ENCODE measurements around the gene SGSH.

- TF ChIP-seq CTCF (tag by site-specific recombination; IDR thresholded peaks at IDR 0.05) (no peak), ZFP3 (tag by site-specific recombination; IDR thresholded peaks at IDR 0.05; ENCODE audit: low read depth) (no peak), ZNF677 (tag by site-specific recombination; IDR thresholded peaks at IDR 0.05) (no peak), ZNF521 (tag by site-specific recombination; IDR thresholded peaks at IDR 0.05) (no peak), ZSCAN23 (tag by site-specific recombination; IDR thresholded peaks at IDR 0.05) (no peak)
These were observed 51.8 kb downstream of the SGSH start for GRCh38 chr17:80168371-80168770.

Data from HEK293 (cell line).